Mesothelial cell of epicardium (in vitro differentiated cells): ENCODE data around the gene FAF1. TPM values are rescaled to one million over a fixed set of nuclear protein-coding genes. Genes with fewer than 3 reads are reported as not detected.

Experiments used
- DNase-seq, 2 experiments: peaks; one replicate each; pipeline ENCODE4 v3.0.0; 2021; ENCODE audit warnings: low spot score in 2 of 2; ENCODE audit not compliant: unreplicated experiment in 2 of 2
- H3K27ac Mint-ChIP-seq: 2 replicates; pipeline ENCODE4 v1.8.0; 2021; ENCODE audit warnings: mixed read lengths
- H3K27me3 Mint-ChIP-seq: 2 replicates; pipeline ENCODE4 v1.8.0; 2021; ENCODE audit warnings: low read depth, mixed read lengths
- H3K36me3 Mint-ChIP-seq: 2 replicates; pipeline ENCODE4 v1.8.0; 2021; ENCODE audit warnings: mixed read lengths
- H3K4me1 Mint-ChIP-seq: 2 replicates; pipeline ENCODE4 v1.8.0; 2021; ENCODE audit warnings: mixed read lengths
- H3K4me3 Mint-ChIP-seq: 2 replicates; pipeline ENCODE4 v1.8.0; 2021; ENCODE audit warnings: mild to moderate bottlenecking, moderate library complexity, mixed read lengths
- H3K9me3 Mint-ChIP-seq: 2 replicates; pipeline ENCODE4 v1.8.0; 2021; ENCODE audit warnings: mixed read lengths
- CTCF ChIP-seq: fragments of 200-600 bp; sonication (generic); IDR thresholded peaks from one replicate; pipeline ENCODE4 v1.5.0; 2021; ENCODE audit warnings: antibody characterized with exemption; ENCODE audit not compliant: unreplicated experiment
- total RNA-seq: library from RNA; stranded (reverse); gene quantifications from 3 replicates; pipeline ENCODE4 v1.2.1, GENCODE V29; 2021

The FAF1 gene
- total RNA-seq, 1 donor from 2014 or later, result 44.4 TPM

DNA sequence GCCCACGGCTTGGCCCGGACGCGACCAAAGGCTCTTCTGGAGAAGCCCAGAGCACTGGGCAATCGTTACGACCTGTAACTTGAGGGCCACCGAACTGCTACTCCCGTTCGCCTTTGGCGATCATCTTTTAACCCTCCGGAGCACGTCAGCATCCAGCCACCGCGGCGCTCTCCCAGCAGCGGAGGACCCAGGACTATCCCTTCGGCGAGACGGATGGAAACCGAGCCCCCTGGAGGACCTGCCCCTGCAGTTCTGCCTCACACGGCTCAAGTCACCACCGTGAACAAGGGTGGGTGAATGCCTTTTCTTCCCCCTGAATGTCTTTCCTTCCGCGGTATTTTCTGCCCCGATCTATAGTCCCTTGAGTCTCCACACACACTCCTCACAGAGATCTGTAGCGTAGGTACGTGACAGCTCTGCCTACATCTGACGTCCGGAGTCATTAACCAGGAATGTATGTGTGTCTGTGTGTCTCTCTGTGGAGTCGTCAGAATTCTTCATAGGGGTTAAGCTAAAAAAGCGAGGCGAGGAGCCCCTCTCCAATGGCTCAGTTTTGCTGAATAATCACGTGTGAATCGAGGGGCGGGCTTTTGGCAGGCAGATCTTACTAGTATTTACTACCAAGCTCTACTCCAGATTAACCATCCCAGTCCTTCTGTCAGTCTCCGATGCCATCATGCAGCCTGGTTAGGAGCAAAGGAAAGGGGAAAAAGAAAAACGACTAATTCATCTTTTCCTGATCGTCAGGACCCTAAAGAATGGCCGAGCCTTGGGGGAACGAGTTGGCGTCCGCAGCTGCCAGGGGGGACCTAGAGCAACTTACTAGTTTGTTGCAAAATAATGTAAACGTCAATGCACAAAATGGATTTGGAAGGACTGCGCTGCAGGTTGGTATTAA is 9.8 kb upstream of the FAF1 start, which contains the start of gene CDKN2C:
TSS of gene CDKN2C (plus strand) at position 635 of the 898 bp plus-strand sequence. CDS start at position 759, 124 bp downstream.
- no peaks in the 10 kb centered on the region for H3K36me3 Mint-ChIP-seq
- peaks cover 86% of the 10 kb centered on the region for H3K27me3 Mint-ChIP-seq
- H3K27ac Mint-ChIP-seq, result no peak within 1 kb of the TSS
- no peak for TF ChIP-seq CTCF
- H3K4me1 Mint-ChIP-seq, result peaks cover 20% of the 10 kb centered on the region
- peak within 1 kb of the TSS; percentile 74 for H3K4me3 Mint-ChIP-seq
- no peaks in the 10 kb centered on the region for H3K9me3 Mint-ChIP-seq
- DNase-seq, result peak in 1 of 2 experiments; percentile 56

GRCh38 chr1:50968821-50969610 is 8.9 kb upstream of the FAF1 start:
- peaks cover 20% of the 10 kb centered on the region for H3K4me1 Mint-ChIP-seq
- peaks cover 86% of the 10 kb centered on the region for H3K27me3 Mint-ChIP-seq
- no peaks in the 10 kb centered on the region for H3K9me3 Mint-ChIP-seq
- H3K36me3 Mint-ChIP-seq, result no peaks in the 10 kb centered on the region
- TF ChIP-seq CTCF, result no peak
- peak overlapping the region; percentile 74 for H3K4me3 Mint-ChIP-seq
- DNase-seq, result peak in 1 of 2 experiments; percentile 49
- H3K27ac Mint-ChIP-seq, result peak overlapping the region; percentile 41

- peak; percentile 25 for TF ChIP-seq CTCF
- peak overlapping the region; percentile 39 for H3K27ac Mint-ChIP-seq
- peak overlapping the region; percentile 74 for H3K4me3 Mint-ChIP-seq
- peaks cover 83% of the 10 kb centered on the region for H3K27me3 Mint-ChIP-seq
- H3K36me3 Mint-ChIP-seq, result no peaks in the 10 kb centered on the region
- no peaks in the 10 kb centered on the region for H3K9me3 Mint-ChIP-seq
- peak; percentile 66 to 80 for DNase-seq
- peaks cover 20% of the 10 kb centered on the region for H3K4me1 Mint-ChIP-seq
Observed at GRCh38 chr1:50968158-50968820, 8.2 kb upstream of the FAF1 start.

GRCh38 chr1:50967416-50968157 is 7.5 kb upstream of the FAF1 start:
- peaks cover 77% of the 10 kb centered on the region for H3K27me3 Mint-ChIP-seq
- no peak overlapping the region for H3K27ac Mint-ChIP-seq
- no peak for TF ChIP-seq CTCF
- peaks cover 20% of the 10 kb centered on the region for H3K4me1 Mint-ChIP-seq
- peak overlapping the region; percentile 74 for H3K4me3 Mint-ChIP-seq
- no peaks in the 10 kb centered on the region for H3K9me3 Mint-ChIP-seq
- DNase-seq, result no peak
- H3K36me3 Mint-ChIP-seq, result no peaks in the 10 kb centered on the region

GRCh38 chr1:50966991-50967390 is 6.9 kb upstream of the FAF1 start:
- Mint-ChIP-seq H3K4me3 (no peak overlapping the region), H3K36me3 (no peaks in the 10 kb centered on the region), H3K27ac (no peak overlapping the region)

More at GRCh38 chr1:50966991-50967390, 6.9 kb upstream of the FAF1 start:
- DNase-seq, result no peak
- H3K4me1 Mint-ChIP-seq, result peaks cover 20% of the 10 kb centered on the region
- TF ChIP-seq CTCF, result no peak
- H3K9me3 Mint-ChIP-seq, result no peaks in the 10 kb centered on the region
- peaks cover 74% of the 10 kb centered on the region for H3K27me3 Mint-ChIP-seq
